ENCODE measurements around the gene ARV1. TPM values are rescaled to one million over a fixed set of nuclear protein-coding genes. Genes with fewer than 3 reads are reported as not detected.
A peak's percentile ranks its signal among the peaks of the same experiment; 100 is the strongest.

The ARV1 gene
- polyA plus RNA-seq (2012; ENCODE audit: insufficient read depth, insufficient read length), result 28.4 TPM

GRCh38 chr1:230978491-230979388, at the start of gene ARV1, which contains the start of gene TTC13:
Gene ARV1 (plus strand): TSS chr1:230979094. CDS start chr1:230979106, 12 bp downstream.
Gene TTC13 (minus strand): TSS chr1:230978861. CDS start chr1:230978830, 31 bp downstream.
- peak within 1 kb of the TSS; percentile 71 for H3K4me3 ChIP-seq (ENCODE audit: low read length)
- DNase-seq (ENCODE audit: low read depth, low spot score), result peak; percentile 96

- no peak overlapping the region for H3K4me3 ChIP-seq (ENCODE audit: low read length)
- no peak for DNase-seq (ENCODE audit: low read depth, low spot score)
Observed at GRCh38 chr1:230930986-230931385, 47.9 kb upstream of the ARV1 start.

GRCh38 chr1:230935852-230936251, 43.0 kb upstream of the ARV1 start:
- DNase-seq (ENCODE audit: low read depth, low spot score), result no peak
- H3K4me3 ChIP-seq (ENCODE audit: low read length), result no peak overlapping the region

GRCh38 chr1:230936475-230936874, 42.4 kb upstream of the ARV1 start:
- no peak overlapping the region for H3K4me3 ChIP-seq (ENCODE audit: low read length)
- DNase-seq (ENCODE audit: low read depth, low spot score), result no peak

GRCh38 chr1:230937371-230937770, 41.5 kb upstream of the ARV1 start:
- no peak for DNase-seq (ENCODE audit: low read depth, low spot score)
- no peak overlapping the region for H3K4me3 ChIP-seq (ENCODE audit: low read length)

- DNase-seq (ENCODE audit: low read depth, low spot score), result no peak
- H3K4me3 ChIP-seq (ENCODE audit: low read length), result no peak overlapping the region
Observed at GRCh38 chr1:230938924-230939368, 39.9 kb upstream of the ARV1 start.

GRCh38 chr1:230939806-230940489, 38.9 kb upstream of the ARV1 start:
- no peak for DNase-seq (ENCODE audit: low read depth, low spot score)
- H3K4me3 ChIP-seq (ENCODE audit: low read length), result no peak overlapping the region

GRCh38 chr1:230940848-230941247, 38.0 kb upstream of the ARV1 start:
- no peak for DNase-seq (ENCODE audit: low read depth, low spot score)
- no peak overlapping the region for H3K4me3 ChIP-seq (ENCODE audit: low read length)

- DNase-seq (ENCODE audit: low read depth, low spot score), result no peak
- no peak overlapping the region for H3K4me3 ChIP-seq (ENCODE audit: low read length)
Observed at GRCh38 chr1:230943048-230943593, 35.8 kb upstream of the ARV1 start.

GRCh38 chr1:230948301-230948700, 30.6 kb upstream of the ARV1 start:
- DNase-seq (ENCODE audit: low read depth, low spot score), result no peak
- no peak overlapping the region for H3K4me3 ChIP-seq (ENCODE audit: low read length)

GRCh38 chr1:230948903-230949302, 30.0 kb upstream of the ARV1 start:
- no peak overlapping the region for H3K4me3 ChIP-seq (ENCODE audit: low read length)
- no peak for DNase-seq (ENCODE audit: low read depth, low spot score)

- DNase-seq (ENCODE audit: low read depth, low spot score), result no peak
- H3K4me3 ChIP-seq (ENCODE audit: low read length), result no peak overlapping the region
Observed at GRCh38 chr1:230950404-230950803, 28.5 kb upstream of the ARV1 start.

- no peak for DNase-seq (ENCODE audit: low read depth, low spot score)
- H3K4me3 ChIP-seq (ENCODE audit: low read length), result no peak overlapping the region
Observed at GRCh38 chr1:230957580-230957989, 21.3 kb upstream of the ARV1 start.

GRCh38 chr1:230958370-230958769, 20.5 kb upstream of the ARV1 start:
- H3K4me3 ChIP-seq (ENCODE audit: low read length), result no peak overlapping the region
- DNase-seq (ENCODE audit: low read depth, low spot score), result no peak

GRCh38 chr1:230964896-230965295, 14.0 kb upstream of the ARV1 start:
- DNase-seq (ENCODE audit: low read depth, low spot score), result no peak
- H3K4me3 ChIP-seq (ENCODE audit: low read length), result no peak overlapping the region

GRCh38 chr1:230965535-230965934, 13.4 kb upstream of the ARV1 start:
- no peak overlapping the region for H3K4me3 ChIP-seq (ENCODE audit: low read length)
- DNase-seq (ENCODE audit: low read depth, low spot score), result no peak

- no peak overlapping the region for H3K4me3 ChIP-seq (ENCODE audit: low read length)
- no peak for DNase-seq (ENCODE audit: low read depth, low spot score)
Observed at GRCh38 chr1:230966358-230966873, 12.5 kb upstream of the ARV1 start.

- DNase-seq (ENCODE audit: low read depth, low spot score), result no peak
- H3K4me3 ChIP-seq (ENCODE audit: low read length), result no peak overlapping the region
Observed at GRCh38 chr1:230970432-230970831, 8.5 kb upstream of the ARV1 start.

- no peak for DNase-seq (ENCODE audit: low read depth, low spot score)
- no peak overlapping the region for H3K4me3 ChIP-seq (ENCODE audit: low read length)
Observed at GRCh38 chr1:230971771-230972170, 7.1 kb upstream of the ARV1 start.

GRCh38 chr1:230972855-230973271, 6.0 kb upstream of the ARV1 start:
- peak; percentile 94 for DNase-seq (ENCODE audit: low read depth, low spot score)
- no peak overlapping the region; the same call in 1 of the 2 replicates for H3K4me3 ChIP-seq (ENCODE audit: low read length)
